HepG2 (cell line): Measurements from ENCODE around the gene BAIAP2L1.

Experiments used
- ARID2 ChIP-seq: sonication (generic); formaldehyde crosslinking; IDR thresholded peaks from 2 replicates; pipeline ENCODE4 v1.8.1; 2022; ENCODE audit warnings: mild to moderate bottlenecking, missing genetic modification reagents, borderline replicate concordance
- FIP1L1 ChIP-seq: fragments of 200-400 bp; formaldehyde crosslinking; IDR thresholded peaks from 2 replicates; pipeline ENCODE4 v1.6.1; 2018; ENCODE audit warnings: low read depth, mild to moderate bottlenecking, low read length, moderate library complexity, borderline replicate concordance; ENCODE audit not compliant: insufficient read depth
- HOXA7 ChIP-seq: sonication (generic); formaldehyde crosslinking; IDR thresholded peaks from 2 replicates; pipeline ENCODE4 v1.8.1; 2022; ENCODE audit warnings: mild to moderate bottlenecking, missing genetic modification reagents, moderate library complexity
- MEIS1 ChIP-seq: sonication (generic); formaldehyde crosslinking; IDR thresholded peaks from 2 replicates; pipeline ENCODE4 v1.9.0; 2021; ENCODE audit warnings: mild to moderate bottlenecking, missing genetic modification reagents, moderate library complexity, borderline replicate concordance
- TCF7L2 ChIP-seq: IDR thresholded peaks from 2 replicates; pipeline ENCODE4 v1.6.1; 2011; ENCODE audit warnings: mild to moderate bottlenecking, low read depth, low read length, moderate library complexity
- TOE1 ChIP-seq: sonication (generic); formaldehyde crosslinking; IDR thresholded peaks from 2 replicates; pipeline ENCODE4 v1.4.0; 2020; ENCODE audit warnings: mild to moderate bottlenecking, missing genetic modification reagents
- ZNF362 ChIP-seq: sonication (generic); formaldehyde crosslinking; IDR thresholded peaks from 2 replicates; pipeline ENCODE4 v1.4.0; 2020; ENCODE audit warnings: missing genetic modification reagents, mild to moderate bottlenecking, borderline replicate concordance
- ZNF543 ChIP-seq: sonication (generic); formaldehyde crosslinking; IDR thresholded peaks from 2 replicates; pipeline ENCODE4 v1.4.0; 2020; ENCODE audit warnings: mild to moderate bottlenecking, missing genetic modification reagents
- ZNF790 ChIP-seq: sonication (generic); formaldehyde crosslinking; IDR thresholded peaks from 2 replicates; pipeline ENCODE4 v1.8.0; 2022; ENCODE audit warnings: missing genetic modification reagents, mild to moderate bottlenecking, borderline replicate concordance

DNA sequence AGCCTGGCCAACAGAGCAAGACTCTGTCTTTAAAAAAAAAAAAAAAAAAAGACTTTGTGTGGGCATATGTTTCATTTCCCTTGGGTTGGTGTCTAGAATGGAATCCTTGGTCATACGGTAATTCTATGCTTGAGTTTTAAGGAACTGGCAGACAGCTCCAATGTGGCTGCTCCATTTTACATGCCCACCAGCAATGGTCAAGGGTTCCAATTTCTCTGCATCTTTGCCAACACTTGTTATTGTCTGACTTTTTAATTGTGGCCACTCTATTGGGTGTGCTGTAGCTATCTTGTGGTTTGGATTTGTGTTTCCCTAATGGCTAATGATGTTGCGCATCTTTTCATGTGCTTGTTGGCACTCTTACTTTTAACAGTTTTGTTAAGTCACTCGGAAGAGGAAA lies 61.8 kb downstream of the BAIAP2L1 start:
- TF ChIP-seq ARID2 (CRISPR knock-in tag) (no peak), HOXA7 (CRISPR knock-in tag) (no peak), FIP1L1 (no peak), TOE1 (CRISPR knock-in tag) (no peak), TCF7L2 (no peak), MEIS1 (CRISPR knock-in tag) (no peak), ZNF543 (CRISPR knock-in tag) (no peak), ZNF362 (CRISPR knock-in tag) (no peak), ZNF790 (CRISPR knock-in tag) (no peak)
